K562 (cell line): ENCODE results near the gene MAP4. TPM values are rescaled to one million over a fixed set of nuclear protein-coding genes. Genes with fewer than 3 reads are reported as not detected.

Source experiments
- ATAC-seq: fragments of 200-7000 bp; cut with Tn5 transposase; 3 replicates; pipeline ENCODE4 v1.9.1; 2020; ENCODE audit warnings: moderate library complexity
- BruUV-seq: library from RNA; stranded (reverse); fragments of 400-500 nt; replicated peaks from 2 replicates; lab custom pipeline; 2021; lab: Mats Ljungman, UMichigan
- CTCF ChIA-PET: fragments of 300-600 bp; formaldehyde crosslinking; extraction: SDS; loops from one replicate; lab custom pipeline; 2021; ENCODE audit warnings: low intra/inter-chr PET ratio; lab: Yijun Ruan, JAX
- POLR2A ChIA-PET: fragments of 300-600, 350-650 bp; sonication (Branson Sonifier 250); formaldehyde crosslinking; extraction: SDS; loops from one replicate; lab custom pipeline; 2021; ENCODE audit warnings: antibody characterized with exemption, inconsistent platforms; lab: Yijun Ruan, JAX
- DNase-seq, 4 experiments: peaks; one replicate each; pipeline versions ENCODE4 v3.0.0 to v3.0.0-alpha.2; 2011 to 2018; ENCODE audit warnings: low spot score in 3 of 4, mixed read lengths in 3 of 4; ENCODE audit errors: extremely low read depth in 1 of 4
- FAIRE-seq: peaks from 2 replicates; lab custom pipeline; 2011; peaks lifted over from hg19 to GRCh38; lab: Jason Lieb, UNC
- H2AFZ ChIP-seq: 2 replicates; pipeline ENCODE4 v1.6.0; 2011; ENCODE audit warnings: low read depth, low read length, control low read depth, inconsistent platforms
- H3K27ac ChIP-seq: fragments of 200-600 bp; 3 replicates; pipeline ENCODE4 v1.8.0; 2011; ENCODE audit warnings: low read depth, mild to moderate bottlenecking, control low read depth, inconsistent platforms, low read length, moderate library complexity, mixed read lengths; ENCODE audit errors: extremely low read depth
- H3K27me3 ChIP-seq, 2 experiments: fragments of 300-600 bp in 1 of 2; 2 replicates in 1 of 2; 3 replicates in 1 of 2; pipeline versions ENCODE4 v1.6.0 to v1.8.0; 2011; ENCODE audit warnings: inconsistent platforms in 2 of 2, low read length in 2 of 2, mild to moderate bottlenecking in 1 of 2, mixed read lengths in 1 of 2, moderate library complexity in 1 of 2; ENCODE audit not compliant: control insufficient read depth in 2 of 2, insufficient read depth in 2 of 2
- H3K36me3 ChIP-seq: fragments of 300-600 bp; 3 replicates; pipeline ENCODE4 v1.8.0; 2011; ENCODE audit warnings: mild to moderate bottlenecking, low read length, inconsistent platforms; ENCODE audit not compliant: control insufficient read depth, insufficient read depth
- H3K4me1 ChIP-seq, 2 experiments: fragments of 200-600 bp in 1 of 2; replicated peaks in 1 of 2; 2 replicates in 1 of 2; 3 replicates in 1 of 2; pipeline versions ENCODE4 v1.5.1 to v1.8.0; 2011; ENCODE audit warnings: inconsistent platforms in 2 of 2, low read length in 2 of 2, mild to moderate bottlenecking in 1 of 2, mixed read lengths in 1 of 2, moderate library complexity in 1 of 2; ENCODE audit not compliant: control insufficient read depth in 2 of 2, insufficient read depth in 2 of 2
- H3K4me2 ChIP-seq: 2 replicates; pipeline ENCODE4 v1.6.1; 2011; ENCODE audit warnings: low read length, control low read depth, inconsistent platforms, mixed read lengths; ENCODE audit not compliant: insufficient read depth
- H3K4me3 ChIP-seq: fragments of 200-600 bp; sonication (generic), shearing (Covaris generic); 2 replicates; pipeline ENCODE4 v1.5.1; 2016; ENCODE audit warnings: control low read depth, inconsistent platforms
- H3K79me2 ChIP-seq: fragments of 200-600 bp; 3 replicates; pipeline ENCODE4 v1.8.0; 2011; ENCODE audit warnings: low read length, inconsistent platforms; ENCODE audit not compliant: control insufficient read depth, insufficient read depth
- H3K9ac ChIP-seq, 2 experiments: 2 replicates each; pipeline versions ENCODE4 v1.6.0 to v1.6.1; 2011; ENCODE audit warnings: low read depth in 2 of 2, low read length in 2 of 2, control low read depth in 1 of 2, inconsistent platforms in 1 of 2, mild to moderate bottlenecking in 1 of 2, mixed read lengths in 1 of 2; ENCODE audit not compliant: insufficient read depth in 1 of 2
- H3K9me1 ChIP-seq: one replicate; pipeline ENCODE4 v1.6.0; 2011; ENCODE audit warnings: inconsistent platforms, mild to moderate bottlenecking, low read length, moderate library complexity; ENCODE audit not compliant: control insufficient read depth, insufficient read depth
- H3K9me3 ChIP-seq: replicated peaks from 2 replicates; pipeline ENCODE4 v1.5.1; 2011; ENCODE audit warnings: low read depth, low read length, inconsistent platforms; ENCODE audit not compliant: control insufficient read depth, insufficient read depth
- H4K20me1 ChIP-seq: replicated peaks from 2 replicates; pipeline ENCODE4 v1.6.1; 2011; ENCODE audit warnings: low read length, inconsistent platforms, mixed read lengths; ENCODE audit not compliant: control insufficient read depth, insufficient read depth
- BMI1 ChIP-seq: fragments of 150-350 bp; IDR thresholded peaks from 2 replicates; pipeline ENCODE4 v1.6.1; 2014; ENCODE audit warnings: low read length
- EHMT2 ChIP-seq: fragments of 450-650 bp; IDR thresholded peaks from 2 replicates; pipeline ENCODE4 v1.6.1; 2018; ENCODE audit warnings: antibody characterized with exemption
- ESRRA ChIP-seq: fragments of 450-650 bp; IDR thresholded peaks from 2 replicates; pipeline ENCODE4 v1.6.1; 2014; ENCODE audit warnings: low read depth, mild to moderate bottlenecking, moderate library complexity, borderline replicate concordance
- HDAC3 ChIP-seq: fragments of 450-650 bp; IDR thresholded peaks from 2 replicates; pipeline ENCODE4 v1.6.1; 2018; ENCODE audit warnings: borderline replicate concordance, mild to moderate bottlenecking, moderate library complexity; ENCODE audit not compliant: partially characterized antibody
- MTA3 ChIP-seq: fragments of 450-650 bp; formaldehyde crosslinking; IDR thresholded peaks from 2 replicates; pipeline ENCODE4 v1.6.1; 2017; ENCODE audit warnings: mild to moderate bottlenecking, borderline replicate concordance
- PTRF ChIP-seq: fragments of 450-650 bp; IDR thresholded peaks from 2 replicates; pipeline ENCODE4 v1.6.1; 2016; ENCODE audit warnings: mild to moderate bottlenecking, missing genetic modification characterization, missing compliant biosample characterization
- SNIP1 ChIP-seq: fragments of 450-650 bp; IDR thresholded peaks from 2 replicates; pipeline ENCODE4 v1.7.1; 2017; ENCODE audit warnings: low read depth, mild to moderate bottlenecking
- TEAD2 ChIP-seq: fragments of 450-650 bp; IDR thresholded peaks from 2 replicates; pipeline ENCODE4 v1.6.1; 2016; ENCODE audit warnings: missing genetic modification characterization, control low read depth, missing compliant biosample characterization
- ZNF431 ChIP-seq: sonication (generic); formaldehyde crosslinking; IDR thresholded peaks from 2 replicates; pipeline ENCODE4 v1.8.0; 2022; ENCODE audit warnings: mild to moderate bottlenecking, missing genetic modification reagents
- WGBS: fragments of 100-300 bp; shearing (Covaris generic); methylation state at CpG from one replicate; pipeline ENCODE4 v1.1.6; 2016; ENCODE audit warnings: low coverage, mixed read lengths; ENCODE audit not compliant: insufficient coverage; ENCODE audit errors: missing lambda C conversion rate; 5-methylcytosine and 5-hydroxymethylcytosine counted together
- in situ Hi-C: fragments of 300-500 bp; cut with MboI; formaldehyde crosslinking; loops from 4 replicates; pipeline ENCODE4 v1.15.0; 2018; ENCODE audit warnings: inconsistent platforms, mixed read lengths
- intact Hi-C: fragments of 100-400 bp; cut with micrococcal nuclease; formaldehyde crosslinking; loops from 2 replicates; pipeline ENCODE4 v1.14.2; 2022
- polyA plus RNA-seq, 8 experiments: library from polyadenylated mRNA; depleted of rRNA in 4 of 8; stranded (reverse) in 5 of 8; unstranded in 3 of 8; fragments of >200 nt; fragmentation: Nextera tagmentation in 2 of 8; fragmentation: Illumina TruSeq in 1 of 8; extraction: Ambion mirVana in 2 of 8; extraction: Trizol in 1 of 8; gene quantifications; 2 replicates each; pipeline versions ENCODE4 v1.2.1 to v1.2.3, GENCODE V29; 2011 to 2014; ENCODE audit warnings: inconsistent platforms in 1 of 8, missing spikeins in 1 of 8
- total RNA-seq, 7 experiments: library from RNA; depleted of rRNA in 6 of 7; stranded (reverse); fragments of >200 nt in 6 of 7; fragmentation: Illumina TruSeq in 2 of 7; extraction: Trizol in 2 of 7; gene quantifications; 2 replicates each; pipeline versions ENCODE4 v1.2.1 to v1.2.3, GENCODE V29; 2011 to 2021; ENCODE audit warnings: low replicate concordance in 1 of 7
- TF ChIP-seq, protein P1 (sequence below): fragments of 250-450 bp; sonication (Bioruptor Pico); IDR thresholded peaks from 2 replicates; pipeline ENCODE4 v1.4.0; 2020

The MAP4 gene
- total and polyA plus RNA-seq, 9 of the 15 experiments (the other 6 are each of a cell fraction or from before 2014, with no cell fraction given) = 13.3 to 141 (median 36.8) TPM

DNA sequence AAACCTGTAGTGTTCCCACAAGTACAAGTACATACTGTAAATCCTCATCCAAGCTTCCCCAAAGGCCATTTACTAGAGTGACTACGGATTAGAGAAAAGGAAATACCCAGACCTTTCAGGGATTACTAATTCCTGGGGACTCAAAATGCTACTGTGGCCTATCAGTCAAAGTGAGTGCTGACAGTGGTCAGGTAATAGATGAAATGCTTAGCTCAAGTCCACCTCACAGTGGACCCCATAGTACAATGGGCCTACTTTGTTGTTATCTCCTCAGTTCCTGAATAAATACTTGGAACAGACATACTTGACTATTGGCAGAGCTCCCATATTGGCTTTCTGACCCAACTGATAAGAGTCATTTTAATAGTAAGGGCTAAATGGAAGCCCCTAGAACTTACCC, 61.6 kb downstream of the MAP4 start (continued):
- TF ChIP-seq, protein P1, sequence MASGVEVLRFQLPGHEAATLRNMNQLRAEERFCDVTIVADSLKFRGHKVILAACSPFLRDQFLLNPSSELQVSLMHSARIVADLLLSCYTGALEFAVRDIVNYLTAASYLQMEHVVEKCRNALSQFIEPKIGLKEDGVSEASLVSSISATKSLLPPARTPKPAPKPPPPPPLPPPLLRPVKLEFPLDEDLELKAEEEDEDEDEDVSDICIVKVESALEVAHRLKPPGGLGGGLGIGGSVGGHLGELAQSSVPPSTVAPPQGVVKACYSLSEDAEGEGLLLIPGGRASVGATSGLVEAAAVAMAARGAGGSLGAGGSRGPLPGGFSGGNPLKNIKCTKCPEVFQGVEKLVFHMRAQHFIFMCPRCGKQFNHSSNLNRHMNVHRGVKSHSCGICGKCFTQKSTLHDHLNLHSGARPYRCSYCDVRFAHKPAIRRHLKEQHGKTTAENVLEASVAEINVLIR = no peak

DNA sequence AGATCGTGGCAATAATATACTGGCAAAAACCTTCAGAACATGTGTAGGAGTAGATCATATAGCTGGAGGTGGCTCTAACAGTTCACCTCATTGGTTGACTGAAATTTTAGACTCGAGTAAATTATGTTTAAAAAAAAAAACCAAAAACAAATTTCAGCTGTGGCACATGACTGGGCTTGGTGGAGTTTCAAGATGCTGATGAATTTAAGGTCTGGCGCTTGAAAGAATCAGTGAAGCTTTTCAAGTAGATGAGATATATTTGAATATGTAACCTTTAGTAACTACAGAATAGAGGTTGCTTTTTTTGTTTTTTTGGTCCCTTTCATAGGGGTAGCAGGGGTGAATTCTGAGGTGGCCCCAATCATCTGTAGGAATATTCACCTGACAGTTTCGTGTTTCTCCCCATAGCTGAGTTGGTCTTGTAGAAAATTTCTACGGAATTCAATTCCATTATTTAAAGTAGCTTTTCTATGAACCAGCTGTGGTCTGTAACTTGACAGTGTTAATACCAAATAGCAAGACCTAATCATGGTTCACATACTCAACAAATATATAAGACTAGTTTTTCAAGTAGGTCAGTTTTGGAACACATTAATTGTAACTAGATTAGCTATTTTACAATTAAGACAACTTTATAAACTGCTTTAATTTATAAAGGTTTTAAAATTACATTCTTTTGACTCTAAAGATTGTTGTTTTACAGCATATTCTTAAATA, 65.6 kb downstream of the MAP4 start:
- Histone ChIP-seq H3K36me3 (0 out of 3 replicates have a peak, but pooled peaks cover 2% of the 10 kb centered on the region), H3K79me2 (peaks cover 3% of the 10 kb centered on the region; the same call in 2 of the 3 replicates), H3K4me1 (peaks cover 0 to 12% of the 10 kb centered on the region in 2 experiments; a peak in 2 of 5 replicates), H3K9ac (no peak overlapping the region), H3K9me1 (no peaks in the 10 kb centered on the region), H3K9me3 (no peaks in the 10 kb centered on the region), H3K27me3 (no peaks in the 10 kb centered on the region), H3K4me2 (no peak overlapping the region), H4K20me1 (0 out of 2 replicates have a peak, but pooled peaks cover 5% of the 10 kb centered on the region), H3K4me3 (no peak overlapping the region), H3K27ac (no peak overlapping the region), H2AFZ (no peak overlapping the region)
- peak; percentile 75 for FAIRE-seq
- 71% methylated on average over 5 of the region's 5 CpGs for WGBS
- CTCF ChIA-PET = no interaction called here
- in situ Hi-C loops = no loop called here
- DNase-seq = no peak
- POLR2A ChIA-PET = interaction anchor here (0.8 to 1.6 kb wide), 3 partner anchors 11 to 17 kb away, joined by 3 to 5 read pairs (median 4); no protein-coding TSS in a partner anchor
- intact Hi-C loops = no loop called here
- ATAC-seq = no peak
- no peak for TF ChIP-seq EHMT2
- TF ChIP-seq ESRRA = no peak
- TF ChIP-seq BMI1 = no peak
- no peak for TF ChIP-seq PTRF (tag)
- TF ChIP-seq TEAD2 (tag) = no peak
- TF ChIP-seq SNIP1 = no peak
- no peak for TF ChIP-seq MTA3
- TF ChIP-seq ZNF431 (CRISPR knock-in tag) = no peak
- no peak for TF ChIP-seq HDAC3
- BruUV-seq = no TSS peak
